ENCODE results near the gene GALNT2.

DNA sequence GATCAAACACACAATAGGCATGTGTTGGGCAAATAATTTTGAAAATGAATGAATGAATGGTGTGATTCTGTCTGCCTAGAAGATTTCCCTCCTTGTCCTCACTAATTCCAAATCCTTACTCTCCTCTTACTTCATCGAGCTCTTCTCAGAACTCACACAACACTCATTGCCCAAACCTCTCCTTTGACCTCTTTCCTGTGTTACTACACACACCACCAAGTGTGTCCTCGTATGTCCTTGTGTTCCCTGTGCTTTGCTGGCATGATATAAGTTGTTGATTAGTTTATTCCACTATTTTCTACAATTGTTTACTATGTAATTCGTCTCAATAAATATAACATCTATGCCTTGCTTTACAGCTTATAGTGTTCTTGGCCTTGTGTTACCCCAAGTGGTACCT, 41.4 kb upstream of the GALNT2 start:
- TF ChIP-seq, protein P1, sequence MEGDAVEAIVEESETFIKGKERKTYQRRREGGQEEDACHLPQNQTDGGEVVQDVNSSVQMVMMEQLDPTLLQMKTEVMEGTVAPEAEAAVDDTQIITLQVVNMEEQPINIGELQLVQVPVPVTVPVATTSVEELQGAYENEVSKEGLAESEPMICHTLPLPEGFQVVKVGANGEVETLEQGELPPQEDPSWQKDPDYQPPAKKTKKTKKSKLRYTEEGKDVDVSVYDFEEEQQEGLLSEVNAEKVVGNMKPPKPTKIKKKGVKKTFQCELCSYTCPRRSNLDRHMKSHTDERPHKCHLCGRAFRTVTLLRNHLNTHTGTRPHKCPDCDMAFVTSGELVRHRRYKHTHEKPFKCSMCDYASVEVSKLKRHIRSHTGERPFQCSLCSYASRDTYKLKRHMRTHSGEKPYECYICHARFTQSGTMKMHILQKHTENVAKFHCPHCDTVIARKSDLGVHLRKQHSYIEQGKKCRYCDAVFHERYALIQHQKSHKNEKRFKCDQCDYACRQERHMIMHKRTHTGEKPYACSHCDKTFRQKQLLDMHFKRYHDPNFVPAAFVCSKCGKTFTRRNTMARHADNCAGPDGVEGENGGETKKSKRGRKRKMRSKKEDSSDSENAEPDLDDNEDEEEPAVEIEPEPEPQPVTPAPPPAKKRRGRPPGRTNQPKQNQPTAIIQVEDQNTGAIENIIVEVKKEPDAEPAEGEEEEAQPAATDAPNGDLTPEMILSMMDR (IDR thresholded peaks at IDR 0.05; ENCODE audit: low read depth, low read length, missing input control), result no peak
- TF ChIP-seq JUND (IDR thresholded peaks at IDR 0.05) (no peak), TAF1 (conservative IDR thresholded peaks at IDR 0.05) (no peak)
- TF ChIP-seq, protein P2, sequence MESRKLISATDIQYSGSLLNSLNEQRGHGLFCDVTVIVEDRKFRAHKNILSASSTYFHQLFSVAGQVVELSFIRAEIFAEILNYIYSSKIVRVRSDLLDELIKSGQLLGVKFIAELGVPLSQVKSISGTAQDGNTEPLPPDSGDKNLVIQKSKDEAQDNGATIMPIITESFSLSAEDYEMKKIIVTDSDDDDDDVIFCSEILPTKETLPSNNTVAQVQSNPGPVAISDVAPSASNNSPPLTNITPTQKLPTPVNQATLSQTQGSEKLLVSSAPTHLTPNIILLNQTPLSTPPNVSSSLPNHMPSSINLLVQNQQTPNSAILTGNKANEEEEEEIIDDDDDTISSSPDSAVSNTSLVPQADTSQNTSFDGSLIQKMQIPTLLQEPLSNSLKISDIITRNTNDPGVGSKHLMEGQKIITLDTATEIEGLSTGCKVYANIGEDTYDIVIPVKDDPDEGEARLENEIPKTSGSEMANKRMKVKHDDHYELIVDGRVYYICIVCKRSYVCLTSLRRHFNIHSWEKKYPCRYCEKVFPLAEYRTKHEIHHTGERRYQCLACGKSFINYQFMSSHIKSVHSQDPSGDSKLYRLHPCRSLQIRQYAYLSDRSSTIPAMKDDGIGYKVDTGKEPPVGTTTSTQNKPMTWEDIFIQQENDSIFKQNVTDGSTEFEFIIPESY (IDR thresholded peaks at IDR 0.05), result no peak
